Stimulated activated naive B cell treated with anti-CD40 and anti-IgM and Interleukin-4, amounts not matched to agents 10 μg/mL and 1 μg/mL and 100 μg/mL, for 72 hours (primary cell): Measurements from ENCODE around the gene CLIP2.
"Not testable (repeated sequence)": the region's sequence is repeated elsewhere in the genome, so short reads cannot be mapped to it uniquely, and the experiment has no call there.

Source experiments
- ATAC-seq, 2 donors: fragments of 150-1000 bp; cut with Tn5 transposase; replicated peaks; 2 replicates each; pipeline ENCODE4 v1.10.0; 2021; ENCODE audit warnings: moderate library complexity in 1 of 2
- DNase-seq: peaks from one replicate; pipeline ENCODE4 v3.0.0; 2021
- H3K27ac Mint-ChIP-seq: one replicate; pipeline ENCODE4 v1.8.0; 2022; ENCODE audit warnings: mild to moderate bottlenecking, mixed read lengths
- H3K27me3 Mint-ChIP-seq, 2 donors: one replicate each; pipeline ENCODE4 v1.8.0; 2022; ENCODE audit warnings: mixed read lengths in 2 of 2
- H3K36me3 Mint-ChIP-seq, 2 donors: one replicate each; pipeline ENCODE4 v1.8.0; 2022; ENCODE audit warnings: mixed read lengths in 2 of 2, mild to moderate bottlenecking in 1 of 2
- H3K4me1 Mint-ChIP-seq, 2 donors: one replicate each; pipeline ENCODE4 v1.8.0; 2022; ENCODE audit warnings: mixed read lengths in 2 of 2, mild to moderate bottlenecking in 1 of 2
- H3K4me3 Mint-ChIP-seq, 2 donors: one replicate each; pipeline ENCODE4 v1.8.0; 2022; ENCODE audit warnings: mild to moderate bottlenecking in 2 of 2, mixed read lengths in 2 of 2, moderate library complexity in 1 of 2
- H3K9me3 Mint-ChIP-seq, 2 donors: one replicate each; pipeline ENCODE4 v1.8.0; 2022; ENCODE audit warnings: mixed read lengths in 2 of 2, mild to moderate bottlenecking in 1 of 2

The CLIP2 gene

DNA sequence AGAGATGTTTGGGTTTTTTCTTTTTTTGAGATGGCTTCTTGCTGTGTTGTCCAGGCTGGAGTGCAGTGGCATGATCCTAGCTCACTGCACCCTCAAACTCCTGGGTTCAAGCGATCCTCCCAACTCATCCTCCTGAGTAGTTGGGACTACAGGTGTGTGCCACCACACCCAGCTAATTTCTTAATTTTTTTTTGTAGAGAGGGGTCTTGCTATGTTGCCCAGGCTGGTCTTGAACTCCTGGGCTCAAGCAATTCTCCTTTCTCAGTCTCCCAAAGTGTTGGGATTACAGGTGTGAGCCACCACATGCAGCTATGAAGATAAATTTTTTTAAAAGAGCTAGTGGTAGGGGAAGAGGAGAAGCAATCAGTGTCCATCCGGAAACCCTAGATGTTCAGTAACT, 56.8 kb downstream of the CLIP2 start:
- H3K9me3 Mint-ChIP-seq: no peaks in the 10 kb centered on the region
- no peak for DNase-seq
- no peak for ATAC-seq
- H3K27me3 Mint-ChIP-seq: no peaks in the 10 kb centered on the region
- peaks cover 21 to 44% of the 10 kb centered on the region in 2 donors for H3K36me3 Mint-ChIP-seq
- no peak overlapping the region for H3K4me3 Mint-ChIP-seq
- H3K4me1 Mint-ChIP-seq: peaks cover 7 to 11% of the 10 kb centered on the region in 2 donors
- no peak overlapping the region for H3K27ac Mint-ChIP-seq

DNA sequence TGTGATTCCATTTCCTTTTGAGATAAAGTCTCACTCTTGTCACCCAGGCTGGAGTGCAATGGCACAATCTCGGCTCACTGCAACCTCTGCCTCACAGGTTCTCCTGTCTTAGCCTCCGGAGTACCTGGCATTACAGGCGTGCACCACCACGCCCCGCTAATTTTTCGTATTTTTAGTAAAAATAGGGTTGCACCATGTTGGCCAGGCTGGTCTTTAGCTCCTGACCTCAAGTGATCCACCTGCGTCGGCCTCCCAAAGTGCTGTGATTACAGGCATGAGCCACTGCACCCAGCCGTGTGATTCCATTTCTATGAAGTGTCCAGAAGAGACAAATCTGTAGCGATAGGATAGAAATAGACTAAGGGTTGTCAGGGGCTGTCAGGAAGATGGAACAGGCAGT, 60.4 kb downstream of the CLIP2 start:
- Mint-ChIP-seq H3K36me3 (peaks cover 21 to 39% of the 10 kb centered on the region in 2 donors), H3K9me3 (no peaks in the 10 kb centered on the region), H3K27me3 (no peaks in the 10 kb centered on the region), H3K4me1 (peaks cover 0 to 5% of the 10 kb centered on the region in 2 donors), H3K27ac (no peak overlapping the region), H3K4me3 (no peak overlapping the region)
- no peak for ATAC-seq
- DNase-seq: no peak

DNA sequence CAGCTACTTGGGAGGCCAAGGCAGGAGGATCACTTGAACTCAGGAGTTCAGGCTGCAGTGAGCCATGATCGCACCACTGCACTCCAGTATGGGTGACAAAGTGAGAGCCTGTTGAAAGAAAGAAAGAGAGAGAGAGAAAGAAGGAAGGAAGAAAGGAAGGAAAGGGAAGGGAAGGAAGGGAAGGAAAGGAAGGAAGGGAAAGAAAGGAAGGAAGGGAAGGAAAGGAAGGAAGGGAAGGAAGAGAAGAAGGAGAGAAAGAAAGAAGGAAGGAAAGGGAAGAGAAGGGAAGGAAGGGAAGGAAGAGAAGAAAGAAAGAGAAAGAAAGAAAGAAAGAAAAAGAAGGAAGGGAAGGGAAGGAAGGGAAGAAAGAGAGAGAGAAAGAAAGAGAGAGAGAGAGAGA, 61.5 kb downstream of the CLIP2 start:
- DNase-seq (no peak), ATAC-seq (no peak)
- Mint-ChIP-seq H3K4me3 (no peak overlapping the region), H3K4me1 (peaks cover 0 to 6% of the 10 kb centered on the region in 2 donors), H3K27me3 (no peaks in the 10 kb centered on the region), H3K36me3 (peaks cover 28 to 45% of the 10 kb centered on the region in 2 donors), H3K9me3 (peaks cover 4 to 5% of the 10 kb centered on the region in 2 donors), H3K27ac (no peak overlapping the region)

DNA sequence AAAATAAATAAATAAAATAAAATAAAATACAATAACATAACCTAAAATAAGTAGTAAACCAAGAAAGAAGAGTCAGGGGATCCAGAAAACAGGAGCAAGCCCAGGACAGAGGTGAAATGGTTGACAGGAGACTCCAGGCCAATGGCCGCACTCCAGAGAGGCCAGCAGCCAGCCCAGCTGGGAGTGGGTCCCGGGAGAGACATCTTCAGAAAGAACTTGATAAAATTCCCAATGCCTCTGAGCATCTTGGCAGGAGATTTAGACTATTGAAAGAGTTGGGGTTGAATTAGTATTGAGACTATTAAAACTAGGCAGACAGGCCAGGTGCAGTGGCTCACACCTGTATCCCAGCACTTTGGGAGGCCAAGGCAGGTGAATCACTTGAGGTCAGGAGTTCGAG, 62.6 kb downstream of the CLIP2 start:
- ATAC-seq: no peak
- Mint-ChIP-seq H3K27ac (peak overlapping the region; percentile 77), H3K4me3 (no peak overlapping the region), H3K36me3 (peaks cover 38 to 56% of the 10 kb centered on the region in 2 donors), H3K4me1 (peaks cover 0 to 6% of the 10 kb centered on the region in 2 donors), H3K27me3 (no peaks in the 10 kb centered on the region), H3K9me3 (peaks cover 6 to 8% of the 10 kb centered on the region in 2 donors)
- DNase-seq: no peak

DNA sequence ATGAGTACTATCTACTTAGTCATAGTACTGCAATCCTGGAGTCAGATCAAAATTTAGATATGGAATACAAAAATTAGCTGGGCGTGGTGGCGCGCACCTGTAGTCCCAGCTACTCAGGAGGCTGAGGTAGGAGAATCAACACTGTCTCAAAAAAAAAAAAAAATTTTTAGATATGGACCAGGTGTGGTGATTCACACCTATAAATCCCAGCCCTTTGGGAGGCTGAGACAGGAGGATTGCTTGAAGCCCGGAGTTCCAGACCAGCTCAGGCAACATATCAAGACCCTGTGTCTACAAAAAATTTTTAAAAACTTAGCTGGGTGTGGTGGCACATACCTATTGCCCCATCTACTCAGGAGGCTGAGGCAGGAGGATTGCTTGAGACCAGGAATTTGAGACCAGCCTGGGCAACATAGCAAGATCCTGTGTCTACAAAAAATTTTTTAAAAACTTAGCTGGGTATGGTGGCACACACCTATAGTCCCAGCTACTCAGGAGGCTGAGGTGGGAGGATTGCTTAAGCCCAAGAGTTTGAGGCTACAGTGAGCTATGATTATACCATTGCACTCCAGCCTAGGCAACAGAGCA, 63.4 kb downstream of the CLIP2 start:
- not testable (repeated sequence) for ATAC-seq, H3K4me1 Mint-ChIP-seq, DNase-seq, H3K4me3 Mint-ChIP-seq, H3K27ac Mint-ChIP-seq, H3K9me3 Mint-ChIP-seq, H3K27me3 Mint-ChIP-seq
- H3K36me3 Mint-ChIP-seq: peaks cover 40 to 55% of the 10 kb centered on the region in 2 donors

DNA sequence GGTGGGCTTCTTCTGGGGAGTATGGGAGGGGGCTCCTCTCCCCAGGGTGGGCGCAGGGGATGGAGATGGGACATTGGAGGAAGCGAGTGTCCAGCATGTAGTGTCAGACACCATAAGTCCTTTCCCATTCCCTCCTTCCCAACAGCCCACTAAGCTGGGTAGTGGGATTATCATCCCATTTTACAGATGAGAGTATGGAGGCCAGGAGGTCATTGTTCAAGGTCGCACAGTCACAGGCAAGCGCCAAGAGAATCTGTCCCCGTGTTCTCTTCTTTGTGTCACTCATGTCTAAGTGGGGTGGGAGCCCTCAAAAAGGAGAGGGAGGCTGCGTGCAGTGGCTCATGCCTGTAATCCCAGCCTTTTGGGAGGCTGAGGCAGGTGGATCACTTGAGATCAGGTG, 64.8 kb downstream of the CLIP2 start:
- no peaks in the 10 kb centered on the region for H3K27me3 Mint-ChIP-seq
- DNase-seq (no peak), ATAC-seq (no peak)
- H3K9me3 Mint-ChIP-seq: peaks cover 6 to 8% of the 10 kb centered on the region in 2 donors
- peaks cover 0 to 7% of the 10 kb centered on the region in 2 donors for H3K4me1 Mint-ChIP-seq
- H3K27ac Mint-ChIP-seq: no peak overlapping the region
- H3K36me3 Mint-ChIP-seq: peaks cover 43 to 58% of the 10 kb centered on the region in 2 donors
- H3K4me3 Mint-ChIP-seq: no peak overlapping the region

DNA sequence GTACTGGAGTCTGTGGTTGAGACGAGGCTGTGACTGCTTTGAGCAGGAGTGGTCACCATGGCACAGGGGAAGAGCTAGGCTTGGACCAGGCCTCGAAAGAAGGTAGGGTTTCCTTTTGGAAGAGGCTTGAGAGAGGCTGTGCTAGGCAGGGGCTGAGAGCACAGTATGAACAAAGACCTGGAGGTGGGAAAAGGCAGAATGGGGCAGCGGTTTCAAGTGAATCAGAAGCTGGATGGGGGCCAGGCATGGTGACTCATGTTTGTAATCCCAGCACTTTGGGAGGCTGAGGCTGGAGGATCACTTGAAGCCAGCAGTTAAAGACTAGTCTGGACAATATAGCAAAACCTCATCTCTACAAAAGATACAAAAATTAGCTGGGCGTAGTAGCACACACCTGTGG, 65.9 kb downstream of the CLIP2 start:
- ATAC-seq: no peak
- Mint-ChIP-seq H3K9me3 (peaks cover 6 to 8% of the 10 kb centered on the region in 2 donors), H3K27ac (peak overlapping the region; percentile 44), H3K4me1 (peaks cover 0 to 7% of the 10 kb centered on the region in 2 donors), H3K36me3 (peaks cover 53 to 63% of the 10 kb centered on the region in 2 donors), H3K4me3 (no peak overlapping the region), H3K27me3 (no peaks in the 10 kb centered on the region)
- no peak for DNase-seq

DNA sequence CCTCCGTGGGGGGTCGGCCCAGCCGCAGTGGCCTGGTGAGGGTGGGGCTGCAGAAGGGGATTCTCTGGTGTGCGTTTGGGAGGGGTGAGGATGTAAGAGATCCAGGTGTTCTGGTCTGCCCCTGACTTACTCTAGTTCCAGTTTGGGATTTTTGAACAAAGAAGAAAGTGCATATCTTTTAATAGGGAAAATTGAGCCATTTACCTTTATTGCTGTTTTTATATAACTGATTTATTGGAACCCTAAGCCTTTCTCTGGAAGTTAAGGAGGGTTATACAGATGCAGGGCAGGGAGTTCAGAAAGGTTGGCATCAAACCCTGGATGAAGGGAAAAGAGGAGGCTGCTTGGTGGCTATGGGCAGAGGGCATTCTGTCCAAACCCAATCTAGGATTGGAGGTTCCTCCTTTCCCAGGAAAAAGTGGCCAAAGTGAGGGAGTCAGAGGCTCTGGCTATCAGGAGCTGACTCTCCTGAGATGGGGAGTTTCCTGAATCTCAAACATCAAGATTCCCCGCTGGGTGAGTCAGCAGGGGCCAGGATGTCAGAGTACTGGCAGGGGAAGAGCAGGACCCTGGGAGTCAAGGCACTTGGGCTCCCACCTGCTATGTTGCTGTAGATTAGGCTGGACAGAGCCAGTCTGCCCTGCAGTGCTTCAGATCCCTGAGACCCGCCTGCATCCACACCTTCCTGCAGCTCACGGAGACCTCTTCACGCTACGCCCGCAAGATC, 67.5 kb downstream of the CLIP2 start:
- peaks cover 0 to 5% of the 10 kb centered on the region in 2 donors for H3K4me1 Mint-ChIP-seq
- ATAC-seq (no peak), DNase-seq (no peak)
- no peaks in the 10 kb centered on the region for H3K27me3 Mint-ChIP-seq
- no peak overlapping the region for H3K4me3 Mint-ChIP-seq
- H3K36me3 Mint-ChIP-seq: peaks cover 59 to 69% of the 10 kb centered on the region in 2 donors
- H3K9me3 Mint-ChIP-seq: peaks cover 6 to 8% of the 10 kb centered on the region in 2 donors
- H3K27ac Mint-ChIP-seq: no peak overlapping the region

DNA sequence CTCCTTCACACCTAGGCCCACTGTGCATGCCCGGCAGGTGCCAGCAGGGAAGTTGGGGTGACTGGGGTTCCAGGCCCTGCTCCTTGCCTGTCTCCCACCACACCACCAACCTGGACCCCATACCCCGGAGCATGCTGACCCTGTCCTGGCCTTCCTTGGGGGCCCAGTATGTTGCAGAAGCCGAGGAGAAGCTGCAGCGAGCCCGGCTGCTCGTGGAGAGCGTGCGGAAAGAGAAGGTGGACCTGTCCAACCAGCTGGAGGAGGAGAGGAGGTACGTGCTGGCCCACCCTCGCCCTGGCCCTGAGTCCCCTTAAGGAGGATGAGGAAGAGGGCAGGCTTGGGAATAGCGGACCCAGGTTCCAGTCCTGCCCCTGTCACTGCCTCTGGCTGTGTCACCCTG, 70.8 kb downstream of the CLIP2 start:
- peaks cover 3 to 5% of the 10 kb centered on the region in 2 donors for H3K9me3 Mint-ChIP-seq
- H3K36me3 Mint-ChIP-seq: peaks cover 64 to 81% of the 10 kb centered on the region in 2 donors
- no peak for DNase-seq
- no peak overlapping the region for H3K27ac Mint-ChIP-seq
- no peak for ATAC-seq
- H3K4me1 Mint-ChIP-seq: peaks cover 0 to 2% of the 10 kb centered on the region in 2 donors
- H3K27me3 Mint-ChIP-seq: no peaks in the 10 kb centered on the region
- no peak overlapping the region for H3K4me3 Mint-ChIP-seq

DNA sequence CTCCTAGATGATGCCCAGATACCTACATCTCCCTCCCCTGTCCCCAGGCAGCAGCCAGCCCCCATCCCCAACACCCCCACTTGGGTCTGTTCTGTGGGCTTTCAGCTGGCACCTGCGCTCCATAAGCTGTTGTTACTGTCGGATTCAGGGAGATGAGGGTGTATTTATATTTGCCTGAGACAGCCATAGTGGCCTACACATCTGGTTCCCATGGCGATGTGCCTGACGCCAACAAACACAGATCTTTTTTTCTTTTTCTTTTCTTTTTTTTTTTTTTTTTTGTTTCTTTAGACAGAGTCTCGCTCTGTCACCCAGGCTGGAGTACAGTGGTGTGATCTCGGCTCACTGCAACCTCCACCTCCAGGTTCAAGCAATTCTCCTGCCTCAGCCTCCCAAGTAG, 73.1 kb downstream of the CLIP2 start:
- peaks cover 0 to 2% of the 10 kb centered on the region in 2 donors for H3K4me1 Mint-ChIP-seq
- DNase-seq: no peak
- no peak overlapping the region for H3K27ac Mint-ChIP-seq
- no peaks in the 10 kb centered on the region for H3K27me3 Mint-ChIP-seq
- peaks cover 54 to 75% of the 10 kb centered on the region in 2 donors for H3K36me3 Mint-ChIP-seq
- no peak overlapping the region for H3K4me3 Mint-ChIP-seq
- H3K9me3 Mint-ChIP-seq: no peaks in the 10 kb centered on the region
- no peak for ATAC-seq

DNA sequence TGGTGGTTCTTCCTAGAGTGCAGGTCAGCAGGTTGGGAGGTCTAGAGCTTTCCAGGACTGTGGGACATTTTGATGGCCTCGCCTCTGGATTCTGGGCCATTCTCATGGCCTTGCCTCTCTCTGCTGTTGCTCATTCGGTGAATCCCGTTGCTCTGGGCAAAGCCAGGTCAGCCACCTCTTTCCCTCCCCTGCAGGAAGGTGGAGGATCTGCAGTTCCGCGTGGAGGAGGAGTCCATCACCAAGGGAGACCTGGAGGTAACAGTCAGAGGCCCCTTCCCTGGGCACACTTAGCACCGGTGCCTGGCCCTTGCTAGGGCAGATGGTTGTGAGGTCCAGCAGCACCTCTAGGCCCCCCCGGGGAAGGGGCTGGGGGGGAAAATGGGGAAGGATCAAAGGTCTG, 74.9 kb downstream of the CLIP2 start:
- H3K9me3 Mint-ChIP-seq: no peaks in the 10 kb centered on the region
- H3K27me3 Mint-ChIP-seq: no peaks in the 10 kb centered on the region
- H3K27ac Mint-ChIP-seq: no peak overlapping the region
- H3K36me3 Mint-ChIP-seq: peaks cover 48 to 75% of the 10 kb centered on the region in 2 donors
- DNase-seq (no peak), ATAC-seq (no peak)
- no peak overlapping the region for H3K4me3 Mint-ChIP-seq
- no peaks in the 10 kb centered on the region for H3K4me1 Mint-ChIP-seq

DNA sequence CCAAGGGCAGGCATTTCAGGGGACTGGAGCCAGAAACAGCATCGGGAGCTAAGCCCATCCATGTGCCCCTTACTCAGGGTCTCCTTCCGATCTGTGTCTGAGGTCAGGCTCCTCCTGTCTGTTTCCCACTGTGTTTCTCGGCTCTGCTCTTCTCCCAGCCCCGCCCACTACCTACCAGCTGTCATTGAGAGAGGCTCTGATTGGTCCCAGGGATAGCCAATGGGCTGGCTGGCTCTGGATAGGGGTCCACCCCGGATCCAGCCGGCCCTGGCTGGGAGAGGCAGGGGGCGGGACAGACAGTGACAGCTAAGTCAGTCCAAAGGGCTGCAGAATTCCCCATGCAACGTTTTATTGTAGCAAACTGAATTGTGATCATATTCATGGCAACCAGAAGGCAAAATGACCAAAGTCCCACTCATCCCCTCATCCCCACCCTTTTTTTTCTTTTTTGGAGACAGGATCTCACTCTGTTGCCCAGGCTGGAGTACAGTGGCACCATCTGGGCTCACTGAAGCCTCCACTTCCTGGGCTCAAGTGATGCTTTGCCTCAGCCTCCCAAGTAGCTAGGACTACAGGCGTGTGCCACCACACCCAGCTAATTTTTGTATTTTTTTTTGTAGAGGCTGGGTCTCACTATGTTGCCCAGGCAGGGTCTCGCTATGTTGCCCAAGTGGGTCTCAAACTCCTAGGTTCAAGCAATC, 76.3 kb downstream of the CLIP2 start:
- ATAC-seq: no peak
- H3K36me3 Mint-ChIP-seq: peaks cover 35 to 68% of the 10 kb centered on the region in 2 donors

DNA sequence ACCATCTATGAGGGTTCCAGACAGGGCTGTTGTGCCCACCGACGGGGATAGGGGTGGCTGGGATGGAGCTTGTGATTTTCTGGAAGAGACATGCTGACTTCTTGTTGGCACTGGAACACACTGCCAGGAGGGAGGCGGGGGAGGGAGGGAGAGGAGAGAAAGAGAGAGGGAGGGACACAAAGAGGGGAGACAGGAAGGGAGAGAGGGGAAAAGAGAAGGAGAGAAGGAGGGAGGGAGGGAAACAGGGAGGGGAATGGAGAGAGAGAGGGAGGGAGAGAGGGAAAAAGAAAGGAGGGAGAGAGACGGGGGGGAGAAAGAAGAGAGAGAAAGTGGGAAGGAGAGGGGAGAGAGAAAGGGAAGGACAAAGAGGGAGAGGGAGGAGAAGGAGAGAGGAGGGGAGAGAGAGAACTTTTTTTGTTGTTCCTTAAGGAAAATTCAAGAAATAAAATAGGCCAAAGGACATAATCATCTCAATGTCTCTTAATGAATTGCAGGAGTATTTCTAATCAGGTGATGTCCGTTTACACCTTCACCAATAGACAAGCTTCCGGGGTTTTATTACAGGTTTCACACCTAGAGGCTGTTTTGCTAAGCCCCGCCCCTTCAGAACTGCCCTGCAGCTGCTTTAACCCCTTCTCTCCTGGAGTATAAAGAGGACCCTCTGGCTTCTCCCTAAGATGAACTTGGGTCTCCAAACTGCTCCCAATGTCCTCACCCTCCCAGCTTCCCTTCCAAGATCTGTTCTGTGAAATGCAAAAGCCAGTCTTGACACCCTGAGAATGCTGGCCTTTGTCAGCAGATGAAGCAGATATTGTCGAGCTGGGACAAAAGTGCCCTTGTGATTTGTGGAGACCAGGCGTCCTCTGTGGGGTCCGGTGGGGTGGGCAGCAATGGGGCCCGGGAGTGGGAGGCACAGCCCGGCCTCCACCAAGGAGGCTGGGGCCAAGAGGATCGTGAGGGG, 82.5 kb downstream of the CLIP2 start:
- Mint-ChIP-seq H3K36me3 (peaks cover 7 to 34% of the 10 kb centered on the region in 2 donors), H3K4me3 (no peak overlapping the region), H3K9me3 (no peaks in the 10 kb centered on the region), H3K27ac (peak overlapping the region; percentile 47), H3K27me3 (no peaks in the 10 kb centered on the region), H3K4me1 (peaks cover 11 to 20% of the 10 kb centered on the region in 2 donors)
- DNase-seq: no peak
- ATAC-seq: no peak

More for the DNA sequence above, 76.3 kb downstream of the CLIP2 start:
- DNase-seq: no peak
- peaks cover under 1 to 2% of the 10 kb centered on the region in 2 donors for H3K4me1 Mint-ChIP-seq
- H3K27me3 Mint-ChIP-seq: no peaks in the 10 kb centered on the region
- H3K9me3 Mint-ChIP-seq: no peaks in the 10 kb centered on the region
- no peak overlapping the region for H3K27ac Mint-ChIP-seq
- no peak overlapping the region for H3K4me3 Mint-ChIP-seq
